Activated naive CD8-positive, alpha-beta T cell treated with anti-CD3 and anti-CD28 coated beads, Interleukin-2, amount 10 ng/mL, durations not matched to agents 7 days and 5 days (primary cell): ENCODE data around the gene THRB. TPM values are rescaled to one million over a fixed set of nuclear protein-coding genes. Genes with fewer than 3 reads are reported as not detected.

Experiments used
- ATAC-seq: fragments of 150-1000 bp; cut with Tn5 transposase; one replicate; pipeline ENCODE4 v1.10.0; 2021; ENCODE audit warnings: low read depth, moderate library complexity
- POLR2A ChIA-PET: fragments of 350-600 bp; sonication (Branson Sonifier 250); formaldehyde crosslinking; loops from one replicate; lab custom pipeline; 2021; ENCODE audit warnings: antibody characterized with exemption; lab: Charles Lee
- DNase-seq: peaks from one replicate; pipeline ENCODE4 v3.0.0; 2021
- H3K27ac Mint-ChIP-seq: one replicate; pipeline ENCODE4 v1.8.0; 2022; ENCODE audit warnings: mild to moderate bottlenecking, mixed read lengths
- H3K27me3 Mint-ChIP-seq: one replicate; pipeline ENCODE4 v1.8.0; 2022; ENCODE audit warnings: mild to moderate bottlenecking, moderate library complexity, mixed read lengths
- H3K36me3 Mint-ChIP-seq: one replicate; pipeline ENCODE4 v1.8.0; 2021; ENCODE audit warnings: mild to moderate bottlenecking, mixed read lengths
- H3K4me1 Mint-ChIP-seq: one replicate; pipeline ENCODE4 v1.8.0; 2021; ENCODE audit warnings: mixed read lengths
- H3K4me3 Mint-ChIP-seq: one replicate; pipeline ENCODE4 v1.8.0; 2022; ENCODE audit warnings: mild to moderate bottlenecking, moderate library complexity, mixed read lengths
- H3K9me3 Mint-ChIP-seq: one replicate; pipeline ENCODE4 v1.8.0; 2021; ENCODE audit warnings: mixed read lengths
- total RNA-seq, 2 experiments: library from RNA; stranded (reverse); gene quantifications; one replicate each; pipeline ENCODE4 v1.2.3, GENCODE V29; 2021

Gene THRB
- total RNA-seq, 2 experiments from 2014 or later: not detected

GRCh38 chr3:24136624-24137310 is 357.9 kb downstream of the THRB start:
- no peak for ATAC-seq

DNA sequence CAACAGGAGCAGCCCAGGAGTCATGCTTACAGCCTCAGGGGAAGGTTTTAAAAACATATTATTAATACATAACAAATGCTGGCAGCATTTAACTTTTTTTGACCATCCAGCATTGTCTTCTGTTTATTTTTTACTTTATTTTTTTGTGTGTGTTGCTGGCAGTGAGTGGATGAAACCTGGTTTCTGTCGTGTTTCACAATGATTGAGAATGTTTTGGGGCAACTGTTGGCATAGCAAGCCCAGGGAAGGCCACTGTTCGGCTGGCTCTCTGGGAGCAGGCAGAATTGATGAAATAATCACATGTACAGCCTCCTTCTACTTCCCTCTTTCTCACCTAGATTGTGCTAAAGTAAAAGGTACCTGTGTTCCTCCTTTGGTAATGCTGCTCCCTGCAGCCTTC is 359.4 kb downstream of the THRB start:
- no peak for DNase-seq
- H3K27me3 Mint-ChIP-seq: no peaks in the 10 kb centered on the region
- H3K36me3 Mint-ChIP-seq: no peaks in the 10 kb centered on the region
- POLR2A ChIA-PET: no interaction called here
- H3K9me3 Mint-ChIP-seq: peaks cover 2% of the 10 kb centered on the region
- no peak overlapping the region for H3K27ac Mint-ChIP-seq
- H3K4me3 Mint-ChIP-seq: no peak overlapping the region
- peaks cover 2% of the 10 kb centered on the region for H3K4me1 Mint-ChIP-seq
- ATAC-seq: no peak

More at GRCh38 chr3:24136624-24137310, 357.9 kb downstream of the THRB start:
- H3K36me3 Mint-ChIP-seq: no peaks in the 10 kb centered on the region
- no peak overlapping the region for H3K27ac Mint-ChIP-seq
- peaks cover 2% of the 10 kb centered on the region for H3K9me3 Mint-ChIP-seq
- DNase-seq: no peak
- H3K4me3 Mint-ChIP-seq: no peak overlapping the region
- peaks cover 2% of the 10 kb centered on the region for H3K4me1 Mint-ChIP-seq
- POLR2A ChIA-PET: no interaction called here
- H3K27me3 Mint-ChIP-seq: no peaks in the 10 kb centered on the region

DNA sequence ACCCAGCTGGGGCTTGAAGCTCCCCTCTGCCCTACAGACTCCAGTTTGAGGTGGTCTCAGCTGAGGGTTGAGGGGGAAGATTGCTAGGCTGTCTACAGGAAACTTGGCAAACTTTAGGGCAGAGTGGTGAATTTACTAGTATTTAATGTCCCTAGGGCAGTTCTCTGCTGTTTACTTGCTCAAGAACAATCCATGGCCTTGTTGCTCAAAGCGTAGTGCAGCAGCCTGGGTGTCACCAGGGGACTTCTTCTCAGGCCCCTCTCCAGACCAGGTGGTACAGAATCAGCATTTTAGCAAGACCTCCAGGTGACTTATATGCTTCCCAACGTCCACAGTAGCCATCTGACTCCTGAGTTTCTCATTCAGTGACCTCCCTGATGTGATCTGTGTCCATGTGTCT is 360.7 kb downstream of the THRB start:
- H3K9me3 Mint-ChIP-seq: peaks cover 2% of the 10 kb centered on the region
- ATAC-seq (no peak), DNase-seq (no peak)
- H3K4me1 Mint-ChIP-seq: peaks cover 2% of the 10 kb centered on the region
- no peaks in the 10 kb centered on the region for H3K36me3 Mint-ChIP-seq
- POLR2A ChIA-PET: no interaction called here
- no peaks in the 10 kb centered on the region for H3K27me3 Mint-ChIP-seq
- no peak overlapping the region for H3K27ac Mint-ChIP-seq
- no peak overlapping the region for H3K4me3 Mint-ChIP-seq

DNA sequence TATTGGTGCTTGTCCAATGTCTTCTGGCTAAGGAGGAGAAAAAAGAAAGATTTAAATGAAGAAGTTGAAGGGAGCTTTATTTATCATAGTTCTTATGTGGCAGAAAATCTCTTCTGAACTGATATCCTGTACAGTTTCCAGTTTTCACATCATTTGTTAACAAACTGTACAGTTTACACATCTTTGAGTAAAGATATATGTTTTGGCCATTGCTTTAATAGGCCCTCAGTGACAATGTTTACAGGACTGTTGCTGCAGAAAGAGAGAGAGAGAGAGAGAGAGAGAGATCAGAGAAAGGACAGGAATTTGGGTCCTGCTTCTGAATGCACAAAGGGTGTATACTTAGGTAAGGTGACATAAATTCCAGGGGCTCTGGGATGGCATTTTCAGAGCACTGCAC is 361.2 kb downstream of the THRB start:
- H3K27me3 Mint-ChIP-seq: no peaks in the 10 kb centered on the region
- POLR2A ChIA-PET: no interaction called here
- H3K4me3 Mint-ChIP-seq: no peak overlapping the region
- H3K4me1 Mint-ChIP-seq: peaks cover 2% of the 10 kb centered on the region
- no peak overlapping the region for H3K27ac Mint-ChIP-seq
- no peaks in the 10 kb centered on the region for H3K36me3 Mint-ChIP-seq
- DNase-seq (no peak), ATAC-seq (no peak)
- peaks cover 2% of the 10 kb centered on the region for H3K9me3 Mint-ChIP-seq

GRCh38 chr3:24129549-24129948 is 365.1 kb downstream of the THRB start:
- ATAC-seq (no peak), DNase-seq (no peak)
- H3K27me3 Mint-ChIP-seq: no peaks in the 10 kb centered on the region
- H3K4me3 Mint-ChIP-seq: no peak overlapping the region
- no peaks in the 10 kb centered on the region for H3K9me3 Mint-ChIP-seq
- POLR2A ChIA-PET: no interaction called here
- no peak overlapping the region for H3K27ac Mint-ChIP-seq
- H3K4me1 Mint-ChIP-seq: no peaks in the 10 kb centered on the region
- H3K36me3 Mint-ChIP-seq: no peaks in the 10 kb centered on the region

DNA sequence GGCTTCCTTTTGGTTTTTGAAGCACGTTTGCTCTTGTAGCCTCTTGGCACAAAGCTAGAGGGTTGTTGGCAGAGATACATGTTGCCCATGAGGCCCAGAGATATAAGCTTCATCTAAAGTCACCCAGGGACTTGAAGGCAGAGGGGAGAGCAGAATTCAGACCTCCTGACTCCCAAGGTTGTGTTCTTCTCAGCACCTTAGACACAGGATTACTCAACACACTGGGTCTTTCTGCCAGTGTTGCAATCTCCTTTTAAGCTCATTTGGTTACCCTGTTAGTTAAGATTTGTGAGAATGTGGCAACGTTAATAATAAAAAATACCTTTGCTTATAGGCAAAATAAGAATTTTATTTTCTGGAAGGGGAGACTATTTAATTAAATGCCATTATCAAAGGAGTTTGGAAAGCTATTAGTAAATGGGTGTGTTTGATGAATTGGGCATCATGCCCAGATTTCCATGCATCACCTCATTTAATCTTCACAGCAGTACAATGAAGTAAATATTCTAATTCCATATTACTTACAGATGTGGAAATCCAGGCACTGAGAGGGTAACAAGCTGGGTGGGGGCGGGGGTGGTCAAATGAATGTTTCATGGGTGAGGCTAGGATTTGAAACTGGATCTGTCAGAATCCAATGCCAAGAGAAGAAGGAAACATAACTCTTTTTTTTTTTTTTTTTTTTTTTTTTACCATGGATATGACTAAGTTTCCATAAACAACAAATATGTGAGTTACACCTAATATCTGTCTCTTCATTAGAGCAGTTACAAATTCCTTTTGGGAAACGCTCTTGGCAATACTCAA is 366.2 kb downstream of the THRB start:
- Mint-ChIP-seq H3K9me3 (no peaks in the 10 kb centered on the region), H3K4me3 (no peak overlapping the region), H3K4me1 (no peaks in the 10 kb centered on the region), H3K36me3 (no peaks in the 10 kb centered on the region), H3K27me3 (no peaks in the 10 kb centered on the region), H3K27ac (no peak overlapping the region)
- POLR2A ChIA-PET: no interaction called here
- DNase-seq (no peak), ATAC-seq (no peak)

DNA sequence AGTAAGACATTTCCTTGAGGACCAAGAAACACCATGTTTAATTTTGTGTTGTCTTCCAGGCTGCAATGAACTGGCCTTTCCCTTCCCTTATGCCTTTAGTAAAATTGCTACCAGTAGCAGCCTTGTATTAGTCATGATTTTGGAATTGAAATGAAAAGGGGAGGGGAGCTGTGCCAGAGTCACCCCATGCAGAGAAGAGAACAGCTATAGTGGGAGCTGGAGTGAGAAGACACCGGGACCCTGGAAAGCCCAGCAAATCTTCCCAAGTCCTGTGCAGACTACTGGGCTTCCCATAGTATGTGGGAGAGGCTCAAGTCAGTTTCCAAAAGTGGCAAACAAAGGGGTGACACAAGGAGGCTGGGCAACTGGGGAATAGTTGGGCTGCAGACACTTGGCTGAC is 371.1 kb downstream of the THRB start:
- Mint-ChIP-seq H3K9me3 (no peaks in the 10 kb centered on the region), H3K36me3 (no peaks in the 10 kb centered on the region), H3K27ac (no peak overlapping the region), H3K27me3 (peaks cover under 1% of the 10 kb centered on the region), H3K4me1 (no peaks in the 10 kb centered on the region), H3K4me3 (no peak overlapping the region)
- DNase-seq (no peak), ATAC-seq (no peak)
- POLR2A ChIA-PET: no interaction called here

DNA sequence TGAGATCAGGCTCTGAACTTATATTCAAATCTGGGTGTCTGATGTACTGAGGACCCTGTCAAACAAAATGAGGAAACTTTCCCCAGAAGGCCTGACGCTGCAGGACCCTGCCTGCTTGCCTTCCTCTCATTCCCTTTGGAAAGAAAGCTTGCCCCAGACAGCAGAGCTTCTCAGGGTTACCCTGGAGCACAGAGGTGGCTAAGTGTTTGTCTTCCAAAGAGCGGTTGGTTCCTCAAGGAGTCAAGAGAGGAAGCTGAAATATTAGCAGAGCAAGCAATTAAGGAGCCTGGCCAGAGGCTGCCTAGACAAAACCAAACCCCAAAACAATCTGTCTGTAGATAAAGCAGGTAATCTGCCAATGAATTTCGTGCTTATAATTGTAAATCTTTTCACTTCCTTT is 374.2 kb downstream of the THRB start:
- Mint-ChIP-seq H3K36me3 (no peaks in the 10 kb centered on the region), H3K9me3 (no peaks in the 10 kb centered on the region), H3K27me3 (peaks cover 2% of the 10 kb centered on the region), H3K4me3 (no peak overlapping the region), H3K27ac (no peak overlapping the region), H3K4me1 (no peaks in the 10 kb centered on the region)
- DNase-seq (no peak), ATAC-seq (no peak)
- POLR2A ChIA-PET: no interaction called here

DNA sequence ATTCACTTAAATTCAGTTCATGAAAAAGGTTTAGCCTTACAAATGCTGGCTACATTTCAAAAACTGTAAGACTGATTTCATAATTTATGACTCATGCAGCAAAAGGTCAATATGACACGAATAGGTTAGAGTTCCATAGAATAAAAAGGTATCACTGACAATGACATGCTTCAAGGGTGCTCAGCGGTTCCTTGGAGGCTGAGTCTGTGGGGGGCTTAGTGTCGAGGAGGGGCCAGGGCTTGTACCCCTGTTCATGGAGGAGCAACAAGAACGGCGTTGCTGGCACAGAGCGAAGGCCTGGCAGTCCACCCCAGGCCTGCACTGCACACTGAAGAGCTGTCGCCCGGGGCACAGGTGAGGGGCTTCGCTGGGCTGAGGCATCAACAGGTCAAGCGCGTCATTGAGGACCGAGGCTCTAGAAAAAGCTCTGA is 375.3 kb downstream of the THRB start:
- POLR2A ChIA-PET: no interaction called here
- Mint-ChIP-seq H3K4me1 (no peaks in the 10 kb centered on the region), H3K27ac (no peak overlapping the region), H3K9me3 (no peaks in the 10 kb centered on the region), H3K36me3 (no peaks in the 10 kb centered on the region), H3K27me3 (peaks cover 2% of the 10 kb centered on the region), H3K4me3 (no peak overlapping the region)
- ATAC-seq (no peak), DNase-seq (no peak)

GRCh38 chr3:24117508-24117907 is 377.1 kb downstream of the THRB start:
- POLR2A ChIA-PET: no interaction called here
- DNase-seq: no peak
- H3K27me3 Mint-ChIP-seq: peaks cover 2% of the 10 kb centered on the region
- H3K36me3 Mint-ChIP-seq: no peaks in the 10 kb centered on the region
- no peak overlapping the region for H3K4me3 Mint-ChIP-seq
- no peaks in the 10 kb centered on the region for H3K4me1 Mint-ChIP-seq
- ATAC-seq: no peak
- no peak overlapping the region for H3K27ac Mint-ChIP-seq
- H3K9me3 Mint-ChIP-seq: no peaks in the 10 kb centered on the region

- Mint-ChIP-seq H3K27me3 (no peaks in the 10 kb centered on the region), H3K9me3 (no peaks in the 10 kb centered on the region), H3K4me3 (no peak overlapping the region), H3K4me1 (no peaks in the 10 kb centered on the region), H3K27ac (no peak overlapping the region), H3K36me3 (no peaks in the 10 kb centered on the region)
- ATAC-seq: no peak
- POLR2A ChIA-PET: no interaction called here
- DNase-seq: no peak
Measured at GRCh38 chr3:24111711-24112110, 382.9 kb downstream of the THRB start.

GRCh38 chr3:24110051-24110450 is 384.6 kb downstream of the THRB start:
- Mint-ChIP-seq H3K4me1 (no peaks in the 10 kb centered on the region), H3K36me3 (no peaks in the 10 kb centered on the region), H3K9me3 (no peaks in the 10 kb centered on the region), H3K27me3 (peaks cover 4% of the 10 kb centered on the region), H3K4me3 (no peak overlapping the region), H3K27ac (no peak overlapping the region)
- POLR2A ChIA-PET: no interaction called here
- ATAC-seq: no peak
- no peak for DNase-seq

GRCh38 chr3:24101676-24102168 is 392.9 kb downstream of the THRB start:
- POLR2A ChIA-PET: no interaction called here
- H3K4me3 Mint-ChIP-seq: no peak overlapping the region
- DNase-seq: no peak

More at GRCh38 chr3:24101676-24102168, 392.9 kb downstream of the THRB start:
- no peaks in the 10 kb centered on the region for H3K36me3 Mint-ChIP-seq
- no peaks in the 10 kb centered on the region for H3K4me1 Mint-ChIP-seq
- no peaks in the 10 kb centered on the region for H3K9me3 Mint-ChIP-seq
- no peak overlapping the region for H3K27ac Mint-ChIP-seq
- no peak for ATAC-seq
- H3K27me3 Mint-ChIP-seq: peaks cover 4% of the 10 kb centered on the region
